Large intestine (tissue), 3 donors: Measurements from ENCODE around the gene DZIP1L. TPM values are rescaled to one million over a fixed set of nuclear protein-coding genes. Genes with fewer than 3 reads are reported as not detected.

Source experiments
- DNase-seq, 2 donors: peaks; one replicate each; pipeline versions ENCODE4 v3.0.0 to v3.0.0-alpha.2; 2013
- H3K27ac ChIP-seq: one replicate; pipeline ENCODE4 v1.5.1; 2013; ENCODE audit warnings: low read length
- H3K27me3 ChIP-seq: 2 replicates; pipeline ENCODE4 v1.6.1; 2013; ENCODE audit warnings: low read length; ENCODE audit not compliant: control insufficient read depth, insufficient read depth
- H3K36me3 ChIP-seq: 2 replicates; pipeline ENCODE4 v1.6.1; 2013; ENCODE audit warnings: low read length; ENCODE audit not compliant: control insufficient read depth, insufficient read depth
- H3K4me1 ChIP-seq: one replicate; pipeline ENCODE4 v1.6.1; 2013; ENCODE audit warnings: low read length; ENCODE audit not compliant: control insufficient read depth, insufficient read depth
- H3K4me3 ChIP-seq: one replicate; pipeline ENCODE4 v1.5.1; 2013; ENCODE audit warnings: low read length
- H3K9me3 ChIP-seq: one replicate; pipeline ENCODE4 v1.6.1; 2013; ENCODE audit warnings: mild to moderate bottlenecking, low read depth, low read length, moderate library complexity; ENCODE audit not compliant: control insufficient read depth
- WGBS: methylation state at CpG from one replicate; pipeline ENCODE4 v1.1.5; 2013; ENCODE audit warnings: low lambda C conversion rate; ENCODE audit not compliant: insufficient coverage; 5-methylcytosine and 5-hydroxymethylcytosine counted together
- polyA plus RNA-seq: library from polyadenylated mRNA; unstranded; fragments of 120-200 nt; gene quantifications from one replicate; pipeline ENCODE4 v1.2.1, GENCODE V29; 2013

The DZIP1L gene
- polyA plus RNA-seq, 1 donor: 4.4 TPM

GRCh38 chr3:138057384-138057783 is 58.0 kb downstream of the DZIP1L start:
- H3K27ac ChIP-seq: no peak overlapping the region
- no peaks in the 10 kb centered on the region for H3K9me3 ChIP-seq
- DNase-seq: no peak
- WGBS: 100% methylated on average over 1 of the region's 3 CpGs
- H3K27me3 ChIP-seq: no peaks in the 10 kb centered on the region
- no peaks in the 10 kb centered on the region for H3K36me3 ChIP-seq
- no peaks in the 10 kb centered on the region for H3K4me1 ChIP-seq
- no peak overlapping the region for H3K4me3 ChIP-seq

GRCh38 chr3:138054057-138054456 is 61.4 kb downstream of the DZIP1L start:
- Histone ChIP-seq H3K4me3 (no peak overlapping the region), H3K36me3 (no peaks in the 10 kb centered on the region), H3K27me3 (no peaks in the 10 kb centered on the region), H3K4me1 (no peaks in the 10 kb centered on the region), H3K9me3 (no peaks in the 10 kb centered on the region), H3K27ac (no peak overlapping the region)
- WGBS: 100% methylated on average over 1 of the region's 1 CpG
- no peak for DNase-seq

- peak in 1 of 2 donors; percentile 13 for DNase-seq
- H3K36me3 ChIP-seq: no peaks in the 10 kb centered on the region
- H3K4me3 ChIP-seq: no peak overlapping the region
- no peaks in the 10 kb centered on the region for H3K4me1 ChIP-seq
- H3K27ac ChIP-seq: no peak overlapping the region
- no peaks in the 10 kb centered on the region for H3K9me3 ChIP-seq
- no CpG with 5 or more reads among the region's 8 CpGs for WGBS
- H3K27me3 ChIP-seq: no peaks in the 10 kb centered on the region
Measured at GRCh38 chr3:138051947-138052802, 63.2 kb downstream of the DZIP1L start.

GRCh38 chr3:138049157-138049919 is 66.1 kb downstream of the DZIP1L start:
- DNase-seq: no peak
- H3K36me3 ChIP-seq: no peaks in the 10 kb centered on the region
- no peak overlapping the region for H3K4me3 ChIP-seq
- no peaks in the 10 kb centered on the region for H3K27me3 ChIP-seq
- H3K27ac ChIP-seq: no peak overlapping the region
- no CpG with 5 or more reads among the region's 9 CpGs for WGBS
- no peaks in the 10 kb centered on the region for H3K9me3 ChIP-seq
- H3K4me1 ChIP-seq: no peaks in the 10 kb centered on the region

- no peak for DNase-seq
- H3K36me3 ChIP-seq: no peaks in the 10 kb centered on the region
- H3K27me3 ChIP-seq: no peaks in the 10 kb centered on the region
- no peak overlapping the region for H3K27ac ChIP-seq
- no peak overlapping the region for H3K4me3 ChIP-seq
- H3K4me1 ChIP-seq: no peaks in the 10 kb centered on the region
- whole genome bisulfite sequencing: 40% methylated on average over 1 of the region's 5 CpGs
- H3K9me3 ChIP-seq: no peaks in the 10 kb centered on the region
Measured at GRCh38 chr3:138047596-138048158, 67.7 kb downstream of the DZIP1L start.

GRCh38 chr3:138046955-138047354 is 68.5 kb downstream of the DZIP1L start:
- H3K4me3 ChIP-seq: no peak overlapping the region
- no peak for DNase-seq
- H3K9me3 ChIP-seq: no peaks in the 10 kb centered on the region
- no peaks in the 10 kb centered on the region for H3K36me3 ChIP-seq
- no peak overlapping the region for H3K27ac ChIP-seq
- WGBS: 75% methylated on average over 1 of the region's 3 CpGs
- no peaks in the 10 kb centered on the region for H3K27me3 ChIP-seq
- H3K4me1 ChIP-seq: no peaks in the 10 kb centered on the region

GRCh38 chr3:138046085-138046484 is 69.3 kb downstream of the DZIP1L start:
- DNase-seq: no peak
- 100% methylated on average over 1 of the region's 3 CpGs for WGBS
- no peaks in the 10 kb centered on the region for H3K36me3 ChIP-seq
- no peak overlapping the region for H3K27ac ChIP-seq
- no peak overlapping the region for H3K4me3 ChIP-seq
- no peaks in the 10 kb centered on the region for H3K4me1 ChIP-seq
- no peaks in the 10 kb centered on the region for H3K9me3 ChIP-seq
- H3K27me3 ChIP-seq: no peaks in the 10 kb centered on the region

- H3K27ac ChIP-seq: no peak overlapping the region
- H3K36me3 ChIP-seq: no peaks in the 10 kb centered on the region
- no peak overlapping the region for H3K4me3 ChIP-seq
- no peaks in the 10 kb centered on the region for H3K27me3 ChIP-seq
- H3K4me1 ChIP-seq: no peaks in the 10 kb centered on the region
- WGBS: 100% methylated on average over 1 of the region's 3 CpGs
- no peak for DNase-seq
- H3K9me3 ChIP-seq: no peaks in the 10 kb centered on the region
Measured at GRCh38 chr3:138043266-138044029, 72.0 kb downstream of the DZIP1L start.

GRCh38 chr3:138042043-138042442 is 73.4 kb downstream of the DZIP1L start:
- 83% methylated on average over 1 of the region's 2 CpGs for WGBS
- no peak overlapping the region for H3K4me3 ChIP-seq
- no peaks in the 10 kb centered on the region for H3K27me3 ChIP-seq
- no peaks in the 10 kb centered on the region for H3K4me1 ChIP-seq
- H3K9me3 ChIP-seq: no peaks in the 10 kb centered on the region
- H3K27ac ChIP-seq: no peak overlapping the region
- no peak for DNase-seq
- no peaks in the 10 kb centered on the region for H3K36me3 ChIP-seq
